GM19463 (cell line): ENCODE data around the gene GPC4.

Experiments used
- ATAC-seq: cut with Tn5 transposase; IDR thresholded peaks from one replicate; pipeline ENCODE4 v1.9.1; 2021; ENCODE audit warnings: mild to moderate bottlenecking, moderate library complexity; ENCODE audit not compliant: unreplicated experiment

GPC4 gene

GRCh38 chrX:133412665-133413064 lies 2.6 kb downstream of the GPC4 start:
- ATAC-seq = no peak

- ATAC-seq = no peak
Measured at GRCh38 chrX:133412246-133412645, 3.0 kb downstream of the GPC4 start.

- ATAC-seq = no peak
Measured at GRCh38 chrX:133410550-133410949, 4.7 kb downstream of the GPC4 start.

- ATAC-seq = no peak
Measured at GRCh38 chrX:133405498-133406185, 9.6 kb downstream of the GPC4 start.

DNA sequence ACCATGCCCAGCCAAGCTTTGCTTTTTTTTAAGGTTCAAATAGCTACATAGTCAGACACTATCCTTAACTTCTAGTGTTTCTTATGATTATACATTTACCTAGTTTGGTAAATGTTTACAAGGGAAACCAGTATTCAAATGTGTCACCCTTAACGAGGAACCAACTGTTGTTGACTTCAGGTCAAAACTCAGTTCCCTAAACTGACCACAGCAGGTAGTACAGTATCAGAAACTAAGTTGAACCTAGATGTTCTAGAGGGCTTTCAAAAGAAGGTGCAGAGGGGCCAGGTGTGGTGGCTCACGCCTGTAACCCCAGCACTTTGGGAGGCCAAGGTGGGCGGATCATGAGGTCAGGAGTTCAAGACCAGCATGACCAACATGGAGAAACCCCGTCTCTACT lies 11.3 kb downstream of the GPC4 start:
- peak; percentile 59 for ATAC-seq

GRCh38 chrX:133402830-133403625 lies 12.3 kb downstream of the GPC4 start:
- ATAC-seq = no peak

GRCh38 chrX:133402042-133402453 lies 13.2 kb downstream of the GPC4 start:
- ATAC-seq = no peak

GRCh38 chrX:133401536-133401935 lies 13.8 kb downstream of the GPC4 start:
- ATAC-seq = no peak

- no peak for ATAC-seq
Measured at GRCh38 chrX:133399411-133399810, 15.9 kb downstream of the GPC4 start.

DNA sequence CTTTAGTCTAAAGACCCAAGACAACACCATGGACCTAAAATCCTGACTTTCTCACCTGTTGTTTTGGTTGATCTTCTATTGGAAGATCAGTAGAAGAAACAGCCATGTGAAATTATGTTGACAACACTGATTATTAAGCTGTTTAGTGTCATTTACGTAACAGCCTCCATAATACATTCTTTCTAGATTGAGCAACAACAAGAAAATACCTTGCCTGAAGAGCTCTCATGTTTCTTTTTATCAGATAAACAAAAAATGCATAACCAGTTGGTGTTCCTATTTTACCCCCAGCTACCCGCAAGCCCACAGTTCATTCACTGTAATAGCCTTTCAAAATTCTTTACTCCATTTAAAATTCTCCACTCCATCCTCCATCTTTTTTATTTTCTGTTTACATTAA lies 20.5 kb downstream of the GPC4 start:
- ATAC-seq = no peak

DNA sequence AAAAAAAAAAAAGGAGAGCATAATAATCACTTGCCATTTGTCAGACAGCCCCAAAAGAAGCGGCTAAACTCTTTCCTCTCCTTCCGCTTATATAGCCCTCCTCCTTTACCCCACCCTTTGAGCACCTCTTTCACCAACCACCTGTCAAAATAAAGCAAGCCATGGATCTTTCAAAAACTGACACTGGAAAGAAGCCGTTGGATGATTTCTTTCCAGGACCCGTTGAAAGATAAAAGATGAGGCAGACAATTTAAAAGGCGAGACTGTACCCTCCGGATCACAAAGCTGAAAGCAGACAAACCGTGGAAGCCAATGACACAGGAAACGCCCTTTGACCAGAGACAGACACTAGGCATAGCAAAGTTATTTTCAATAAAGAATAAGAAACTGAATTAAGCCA lies 22.6 kb downstream of the GPC4 start:
- ATAC-seq = no peak

GRCh38 chrX:133391111-133391510 lies 24.2 kb downstream of the GPC4 start:
- ATAC-seq = no peak

- ATAC-seq = no peak
Measured at GRCh38 chrX:133390676-133391075, 24.6 kb downstream of the GPC4 start.

DNA sequence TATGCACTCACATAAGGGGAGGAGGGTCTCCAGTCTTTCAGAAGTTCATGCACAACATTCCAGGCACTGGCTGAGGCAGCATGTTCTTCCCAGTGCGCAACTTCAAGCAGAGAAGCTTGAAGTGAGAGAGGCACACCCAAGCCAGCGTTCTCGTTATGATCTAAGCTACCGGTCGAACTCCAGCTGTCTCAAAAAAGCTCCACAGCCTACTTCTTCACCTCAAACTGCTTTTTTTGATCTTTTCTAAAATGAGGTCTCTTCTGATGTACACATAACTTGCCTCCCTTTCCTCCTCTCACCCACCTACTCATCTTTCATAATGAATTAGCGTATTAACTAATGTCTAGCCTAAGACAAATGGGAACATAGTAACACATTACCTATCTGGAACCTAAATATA lies 25.3 kb downstream of the GPC4 start:
- peak; percentile 72 for ATAC-seq

GRCh38 chrX:133384454-133384853 lies 30.8 kb downstream of the GPC4 start:
- ATAC-seq = peak; percentile 41

DNA sequence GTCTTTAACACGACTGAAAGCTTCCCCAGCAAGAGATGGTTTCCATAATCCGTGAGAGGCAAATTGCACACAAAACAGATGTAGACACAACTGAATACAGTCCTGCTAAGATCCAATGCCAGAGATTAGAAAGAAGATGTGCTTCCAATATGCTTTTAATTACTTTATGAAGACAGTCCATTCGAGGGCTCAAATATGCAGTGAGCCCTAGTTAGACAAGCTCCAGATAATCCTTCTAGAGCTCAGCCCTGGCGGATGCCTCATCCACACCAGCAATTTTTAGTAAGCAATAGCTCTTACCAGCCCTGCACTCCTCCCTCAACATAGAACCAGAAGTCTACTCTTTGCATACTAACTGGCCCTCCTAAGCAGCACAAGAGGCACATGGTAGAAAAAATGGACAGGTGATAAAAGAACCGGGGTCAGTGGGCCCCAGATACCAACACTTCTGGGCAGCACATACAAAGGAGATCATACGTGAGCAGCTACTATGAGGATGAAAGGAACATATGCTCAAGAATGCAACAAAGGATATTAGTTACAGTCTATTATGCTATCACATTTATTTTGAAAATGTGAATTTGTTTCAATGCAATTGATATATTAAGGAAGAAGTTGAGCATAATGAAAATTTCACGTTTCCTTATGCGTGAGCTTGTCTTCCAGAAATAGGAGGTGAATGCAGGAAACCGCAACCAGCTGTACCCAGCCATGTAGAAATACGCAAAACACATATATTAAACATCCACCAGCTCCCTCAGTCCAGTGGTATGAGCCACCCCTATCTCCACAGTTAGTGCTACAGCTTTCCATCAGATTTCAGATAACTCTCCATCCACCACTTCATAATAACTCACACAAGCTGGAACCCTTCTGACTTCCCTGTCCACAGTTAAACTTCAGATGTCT lies 34.3 kb downstream of the GPC4 start:
- ATAC-seq = peak; percentile 59

DNA sequence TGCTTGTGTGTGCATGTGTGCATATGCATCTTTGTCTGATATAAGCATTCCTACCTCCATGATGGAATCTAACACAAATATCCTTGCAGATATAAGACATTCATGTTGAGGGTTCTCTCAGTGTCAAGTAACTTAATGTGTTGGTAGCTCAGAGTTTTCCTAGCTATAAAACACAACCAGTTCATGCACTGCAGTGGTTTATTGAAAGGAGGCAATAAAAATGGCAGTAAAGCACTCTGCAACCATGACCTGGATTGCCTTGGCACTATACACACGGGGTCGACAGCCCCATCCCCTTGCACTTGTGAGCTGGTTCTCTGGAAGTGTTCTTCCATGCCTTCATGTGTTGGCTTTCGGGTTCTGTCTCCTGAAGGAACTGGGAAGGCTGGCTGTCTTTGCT lies 38.9 kb downstream of the GPC4 start:
- no peak for ATAC-seq

- ATAC-seq = no peak
Measured at GRCh38 chrX:133375615-133376340, 39.5 kb downstream of the GPC4 start.

- ATAC-seq = peak; percentile 33
Measured at GRCh38 chrX:133374874-133375387, 40.4 kb downstream of the GPC4 start.

- peak; percentile 67 for ATAC-seq
Measured at GRCh38 chrX:133373386-133374079, 41.8 kb downstream of the GPC4 start.
